ENCODE results near the gene TMX3.
A peak's percentile ranks its signal among the peaks of the same experiment; 100 is the strongest.

Gene TMX3, protein sequence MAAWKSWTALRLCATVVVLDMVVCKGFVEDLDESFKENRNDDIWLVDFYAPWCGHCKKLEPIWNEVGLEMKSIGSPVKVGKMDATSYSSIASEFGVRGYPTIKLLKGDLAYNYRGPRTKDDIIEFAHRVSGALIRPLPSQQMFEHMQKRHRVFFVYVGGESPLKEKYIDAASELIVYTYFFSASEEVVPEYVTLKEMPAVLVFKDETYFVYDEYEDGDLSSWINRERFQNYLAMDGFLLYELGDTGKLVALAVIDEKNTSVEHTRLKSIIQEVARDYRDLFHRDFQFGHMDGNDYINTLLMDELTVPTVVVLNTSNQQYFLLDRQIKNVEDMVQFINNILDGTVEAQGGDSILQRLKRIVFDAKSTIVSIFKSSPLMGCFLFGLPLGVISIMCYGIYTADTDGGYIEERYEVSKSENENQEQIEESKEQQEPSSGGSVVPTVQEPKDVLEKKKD

GRCh38 chr18:68714712-68715496 is at the start of gene TMX3:
TSS of gene TMX3 (minus strand) at chr18:68715108. CDS start at chr18:68714981, 127 bp downstream.
- DNase-seq, result peak; percentile 96

DNA sequence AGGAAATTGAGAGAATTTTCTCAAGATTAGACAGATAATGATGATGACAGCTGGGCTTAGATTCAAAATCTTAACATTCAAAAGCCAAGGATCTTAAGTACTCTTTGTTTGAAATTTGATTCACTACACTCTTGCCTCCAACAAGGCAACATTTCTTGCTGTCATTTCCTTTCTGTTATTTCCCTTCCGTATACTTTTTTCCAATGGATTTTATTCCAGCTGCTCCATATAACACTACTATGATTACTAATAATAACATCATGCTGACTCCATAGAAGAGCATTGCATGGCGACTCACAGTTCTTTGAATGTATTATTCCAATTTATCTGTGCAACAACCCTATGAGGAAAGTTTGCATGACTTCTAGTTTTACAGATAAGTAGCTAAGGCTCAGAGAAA is 49.1 kb upstream of the TMX3 start:
- no peak for DNase-seq

GRCh38 chr18:68763083-68763482 is 48.2 kb upstream of the TMX3 start:
- no peak for DNase-seq

- DNase-seq, result peak; percentile 17
These were observed 44.4 kb upstream of the TMX3 start for GRCh38 chr18:68759308-68759707.

GRCh38 chr18:68757126-68757525 is 42.2 kb upstream of the TMX3 start:
- no peak for DNase-seq

DNA sequence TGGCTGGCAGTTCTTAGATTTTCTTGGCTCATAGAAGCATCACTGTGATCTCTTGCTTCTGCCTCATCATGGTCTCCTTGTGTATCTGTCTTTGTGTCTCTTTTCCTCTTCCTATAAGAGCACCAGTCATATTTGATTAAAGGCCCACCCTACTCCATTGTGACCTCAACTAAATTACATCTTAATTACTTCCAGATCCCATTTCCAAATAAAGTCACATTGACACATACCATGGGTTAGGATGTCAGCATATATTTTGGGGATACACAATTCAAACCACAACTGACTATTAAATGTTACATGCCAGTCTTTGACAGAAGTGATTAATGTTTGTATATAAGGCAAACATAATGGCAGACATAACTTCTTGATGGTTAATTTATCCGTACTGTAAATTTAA is 27.3 kb upstream of the TMX3 start:
- no peak for DNase-seq

GRCh38 chr18:68740966-68741365 is 26.1 kb upstream of the TMX3 start:
- no peak for DNase-seq

- DNase-seq, result no peak
These were observed 24.6 kb upstream of the TMX3 start for GRCh38 chr18:68739462-68739861.

DNA sequence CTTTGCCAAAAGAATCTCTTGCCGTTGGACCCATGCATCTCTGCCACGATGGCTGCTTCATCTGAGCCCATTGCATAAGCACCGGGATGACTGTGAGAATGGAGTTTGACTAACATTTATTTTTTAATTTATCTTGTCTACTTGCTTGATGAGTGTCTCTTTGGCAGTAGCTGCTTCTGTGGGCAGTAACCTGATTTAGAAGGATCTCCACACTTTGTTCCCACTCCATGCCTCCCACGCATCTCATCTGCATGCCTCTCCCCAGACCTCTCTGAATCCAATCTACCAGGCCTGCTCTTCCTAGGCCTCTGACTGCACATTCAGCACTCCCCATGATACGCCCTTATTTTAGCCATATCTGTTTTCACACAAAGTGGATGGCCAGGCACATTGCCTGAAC is 23.7 kb upstream of the TMX3 start:
- no peak for DNase-seq

- DNase-seq, result peak; percentile 72
These were observed 20.8 kb upstream of the TMX3 start for GRCh38 chr18:68735483-68736343.

- no peak for DNase-seq
These were observed 19.4 kb upstream of the TMX3 start for GRCh38 chr18:68734308-68734707.

GRCh38 chr18:68733707-68734106 is 18.8 kb upstream of the TMX3 start:
- peak; percentile 63 for DNase-seq

DNA sequence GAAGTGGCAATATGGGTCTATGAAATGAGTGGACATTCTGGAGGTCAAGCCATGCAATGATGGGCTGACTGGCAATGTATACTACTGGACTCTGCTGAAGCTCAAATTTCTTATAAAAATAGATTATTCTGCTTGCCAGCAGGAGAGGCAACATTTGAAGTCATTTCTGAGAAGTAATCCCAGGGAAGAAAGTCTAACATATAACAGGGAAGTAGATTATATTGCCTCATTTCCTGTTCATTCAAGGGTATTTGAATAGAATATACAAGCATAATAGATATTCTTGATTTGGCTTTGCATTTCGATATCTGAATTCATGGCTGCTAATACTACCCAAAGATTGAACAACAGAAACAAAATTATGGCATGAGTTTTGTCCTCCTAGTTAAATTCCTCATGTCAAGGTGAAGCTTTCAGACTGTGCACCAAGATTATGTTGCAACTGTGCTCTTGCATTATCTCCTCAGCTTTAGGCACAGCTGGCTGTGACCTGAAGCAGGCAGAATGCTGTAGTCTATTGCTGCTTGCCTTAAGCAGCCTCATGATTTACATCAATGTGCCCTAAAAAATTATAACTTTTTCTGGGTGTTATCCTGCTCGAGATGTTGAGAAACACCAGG is 13.3 kb upstream of the TMX3 start:
- DNase-seq, result peak; percentile 27

GRCh38 chr18:68727506-68727905 is 12.6 kb upstream of the TMX3 start:
- no peak for DNase-seq

DNA sequence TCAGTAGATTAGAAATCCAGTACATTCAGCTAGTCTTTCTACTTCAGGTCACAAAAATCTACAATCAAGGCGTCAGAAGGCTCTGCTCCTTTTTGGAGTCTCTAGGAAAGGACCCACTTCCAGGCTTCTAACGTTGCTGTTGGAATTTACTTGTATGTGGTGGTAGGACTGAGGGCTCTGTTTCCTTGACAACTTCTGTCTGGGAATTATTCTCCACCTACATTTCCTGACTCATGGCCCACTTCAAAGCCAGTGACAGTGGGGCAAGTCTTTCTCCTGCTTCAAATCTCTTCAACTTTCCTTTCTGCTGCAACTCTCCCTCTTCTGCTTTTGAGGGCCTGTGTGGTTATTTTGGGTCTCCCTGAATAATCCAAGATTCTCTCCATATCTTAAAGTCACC is 10.4 kb upstream of the TMX3 start:
- DNase-seq, result no peak

DNA sequence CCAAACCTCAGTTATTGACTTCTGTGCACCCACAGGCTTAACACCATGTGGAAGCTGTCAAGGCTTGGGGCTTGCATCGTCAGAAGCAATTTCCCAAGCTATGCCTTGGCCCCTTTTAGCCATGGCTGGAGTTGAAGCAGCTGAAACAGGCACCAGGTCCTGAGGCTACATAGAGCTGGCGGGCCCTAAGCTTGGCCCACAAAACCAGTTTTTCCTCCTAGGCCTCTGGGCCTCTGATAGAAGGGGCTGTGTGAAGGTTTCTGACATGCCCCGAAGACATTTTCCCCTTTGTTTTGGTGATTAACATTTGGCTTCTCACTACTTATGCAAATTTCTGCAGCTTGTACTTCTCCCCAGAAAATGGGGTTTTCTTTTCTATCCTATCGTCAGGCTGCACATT is 9.1 kb upstream of the TMX3 start:
- DNase-seq, result no peak

GRCh38 chr18:68723539-68723938 is 8.6 kb upstream of the TMX3 start:
- DNase-seq, result no peak

GRCh38 chr18:68722821-68723220 is 7.9 kb upstream of the TMX3 start:
- peak; percentile 25 for DNase-seq

GRCh38 chr18:68721681-68722583 is 7.0 kb upstream of the TMX3 start:
- DNase-seq, result peak; percentile 81

DNA sequence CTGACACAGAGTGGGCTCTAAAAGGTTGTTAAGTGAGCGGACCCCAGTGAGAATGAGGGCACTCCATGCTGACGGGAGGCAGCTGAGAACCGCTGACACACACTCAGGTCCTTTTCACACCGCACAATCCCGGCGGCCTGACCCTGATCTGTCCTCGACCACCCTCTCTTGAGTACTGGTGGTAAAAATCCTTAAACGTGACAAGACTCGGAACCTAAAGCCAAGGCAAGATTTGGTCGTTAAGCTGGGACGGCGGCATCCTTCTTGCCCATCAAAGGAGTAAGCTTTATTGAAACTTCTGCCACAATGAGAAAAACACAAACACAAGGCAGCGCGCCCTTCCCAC is 569 bp downstream of the TMX3 start:
- DNase-seq, result peak; percentile 62

GRCh38 chr18:68713796-68714195 is 1.1 kb downstream of the TMX3 start:
- DNase-seq, result no peak

- no peak for DNase-seq
These were observed 1.8 kb downstream of the TMX3 start for GRCh38 chr18:68713131-68713530.
